H1 (cell line): ENCODE results near the gene METTL22. TPM values are rescaled to one million over a fixed set of nuclear protein-coding genes. Genes with fewer than 3 reads are reported as not detected.

Experiments
- CTCF ChIA-PET: fragments of 300-600 bp; sonication (Branson Sonifier 250); formaldehyde crosslinking; loops from one replicate; lab custom pipeline; 2021; ENCODE audit not compliant: partially characterized antibody; lab: Charles Lee
- POLR2A ChIA-PET: fragments of 300-600 bp; sonication (Branson Sonifier 250); formaldehyde crosslinking; loops from one replicate; lab custom pipeline; 2021; ENCODE audit warnings: inconsistent platforms; ENCODE audit not compliant: partially characterized antibody; lab: Charles Lee
- DNase-seq, 2 experiments: peaks; one replicate each; pipeline versions ENCODE4 v3.0.0 to v3.0.0-alpha.2; 2010 to 2022; ENCODE audit warnings: low spot score in 2 of 2, low read depth in 1 of 2, mixed read lengths in 1 of 2
- FAIRE-seq: peaks from 2 replicates; lab custom pipeline; 2011; peaks lifted over from hg19 to GRCh38; lab: Jason Lieb, UNC
- H2AFZ ChIP-seq: 2 replicates; pipeline ENCODE4 v1.8.1; 2012; ENCODE audit warnings: low read length, inconsistent platforms
- H2AK5ac ChIP-seq: 2 replicates; pipeline ENCODE4 v1.6.1; 2013; ENCODE audit warnings: low read depth, low read length
- H2BK120ac ChIP-seq: replicated peaks from 2 replicates; pipeline ENCODE3; 2013; ENCODE audit warnings: low read depth, low read length, inconsistent platforms
- H2BK12ac ChIP-seq: 2 replicates; pipeline ENCODE4 v1.6.1; 2013; ENCODE audit warnings: low read depth, low read length
- H2BK15ac ChIP-seq: 2 replicates; pipeline ENCODE4 v1.6.1; 2013; ENCODE audit warnings: low read length
- H2BK20ac ChIP-seq: 2 replicates; pipeline ENCODE4 v1.6.1; 2013; ENCODE audit warnings: low read length
- H2BK5ac ChIP-seq: 2 replicates; pipeline ENCODE4 v1.6.1; 2013; ENCODE audit warnings: low read depth, low read length
- H3K14ac ChIP-seq: 2 replicates; pipeline ENCODE4 v1.6.1; 2013; ENCODE audit warnings: inconsistent platforms; ENCODE audit not compliant: insufficient read length
- H3K18ac ChIP-seq: 2 replicates; pipeline ENCODE4 v1.6.1; 2013; ENCODE audit warnings: low read length; ENCODE audit errors: extremely low read depth
- H3K23ac ChIP-seq: 2 replicates; pipeline ENCODE4 v1.6.1; 2013; ENCODE audit warnings: inconsistent platforms; ENCODE audit not compliant: insufficient read length
- H3K23me2 ChIP-seq: 2 replicates; pipeline ENCODE4 v1.6.1; 2013; ENCODE audit warnings: low read depth, low read length
- H3K27ac ChIP-seq: 2 replicates; pipeline ENCODE4 v1.6.1; 2011; ENCODE audit warnings: low read depth, low read length, inconsistent platforms
- H3K27me3 ChIP-seq, 4 experiments: replicated peaks in 1 of 4; 1 replicate in 1 of 4; 2 replicates in 3 of 4; pipeline versions ENCODE4 v1.6.1 to v1.8.1; 2011 to 2013; ENCODE audit warnings: low read length in 3 of 4, mild to moderate bottlenecking in 3 of 4, inconsistent platforms in 2 of 4, mixed read lengths in 2 of 4, moderate library complexity in 1 of 4; ENCODE audit not compliant: control insufficient read depth in 3 of 4, insufficient read depth in 3 of 4; ENCODE audit errors: extremely low read depth in 1 of 4
- H3K36me3 ChIP-seq, 4 experiments: 2 replicates each; pipeline versions ENCODE4 v1.6.1 to v1.8.1; 2011 to 2013; ENCODE audit warnings: mild to moderate bottlenecking in 4 of 4, low read length in 3 of 4, moderate library complexity in 2 of 4, control low read depth in 1 of 4, inconsistent platforms in 1 of 4; ENCODE audit not compliant: insufficient read depth in 4 of 4, control insufficient read depth in 2 of 4
- H3K4ac ChIP-seq: replicated peaks from 2 replicates; pipeline ENCODE3; 2013; ENCODE audit warnings: low read length, low read depth, mixed read lengths, inconsistent platforms; ENCODE audit not compliant: insufficient read length
- H3K4me1 ChIP-seq, 4 experiments: replicated peaks in 1 of 4; 1 replicate in 1 of 4; 2 replicates in 3 of 4; pipeline versions ENCODE4 v1.6.1 to v1.8.1; 2011 to 2013; ENCODE audit warnings: low read length in 3 of 4, inconsistent platforms in 2 of 4, mixed read lengths in 1 of 4; ENCODE audit not compliant: insufficient read depth in 4 of 4, control insufficient read depth in 3 of 4
- H3K4me2 ChIP-seq, 2 experiments: 2 replicates each; pipeline versions ENCODE4 v1.6.1 to v1.8.1; 2011 to 2013; ENCODE audit warnings: low read depth in 2 of 2, low read length in 2 of 2, control low read depth in 1 of 2, inconsistent platforms in 1 of 2, mild to moderate bottlenecking in 1 of 2; ENCODE audit not compliant: insufficient read depth in 1 of 2
- H3K4me3 ChIP-seq, 4 experiments: fragments of 200-600, 300-600 bp in 1 of 4; sonication (generic), shearing (Covaris generic), sonication (Bioruptor Twin) in 1 of 4; 2 replicates each; pipeline versions ENCODE4 v1.5.1 to v1.8.1; 2011 to 2016; ENCODE audit warnings: low read length in 4 of 4, low read depth in 3 of 4, control low read depth in 2 of 4, inconsistent platforms in 2 of 4, mild to moderate bottlenecking in 2 of 4, mixed read lengths in 1 of 4, moderate library complexity in 1 of 4; ENCODE audit not compliant: insufficient read depth in 2 of 4; ENCODE audit errors: extremely low read depth in 1 of 4
- H3K56ac ChIP-seq: replicated peaks from 2 replicates; pipeline ENCODE3; 2013; ENCODE audit warnings: low read depth, mild to moderate bottlenecking, mixed read lengths, low read length, inconsistent platforms; ENCODE audit not compliant: insufficient read length
- H3K79me1 ChIP-seq: 2 replicates; pipeline ENCODE4 v1.6.1; 2013; ENCODE audit warnings: low read depth, low read length, control low read depth
- H3K79me2 ChIP-seq, 2 experiments: 2 replicates each; pipeline versions ENCODE4 v1.6.1 to v1.8.1; 2012 to 2013; ENCODE audit warnings: low read length in 2 of 2, mild to moderate bottlenecking in 2 of 2, inconsistent platforms in 1 of 2; ENCODE audit not compliant: insufficient read depth in 2 of 2, control insufficient read depth in 1 of 2
- H3K9ac ChIP-seq, 4 experiments: replicated peaks in 1 of 4; 1 replicate in 1 of 4; 2 replicates in 3 of 4; pipeline versions ENCODE4 v1.6.1 to v1.8.1; 2011 to 2013; ENCODE audit warnings: low read depth in 3 of 4, low read length in 3 of 4, control low read depth in 2 of 4, mild to moderate bottlenecking in 2 of 4, moderate library complexity in 2 of 4, inconsistent platforms in 1 of 4; ENCODE audit errors: extremely low read depth in 1 of 4
- H3K9me3 ChIP-seq, 2 experiments: 2 replicates each; pipeline versions ENCODE4 v1.6.1 to v1.8.1; 2012 to 2013; ENCODE audit warnings: mild to moderate bottlenecking in 2 of 2, moderate library complexity in 2 of 2, control low read depth in 1 of 2, inconsistent platforms in 1 of 2, low read depth in 1 of 2, low read length in 1 of 2, mixed read lengths in 1 of 2; ENCODE audit not compliant: insufficient read depth in 2 of 2
- H4K20me1 ChIP-seq, 2 experiments: replicated peaks in 1 of 2; 2 replicates each; pipeline versions ENCODE3 to v1.8.1; 2011 to 2013; ENCODE audit warnings: inconsistent platforms in 2 of 2, low read length in 2 of 2, mild to moderate bottlenecking in 1 of 2; ENCODE audit not compliant: insufficient read depth in 2 of 2, control insufficient read depth in 1 of 2
- H4K5ac ChIP-seq: 2 replicates; pipeline ENCODE4 v1.6.1; 2013; ENCODE audit warnings: low read length, low read depth, mixed read lengths, inconsistent platforms; ENCODE audit not compliant: insufficient read length
- H4K8ac ChIP-seq: 2 replicates; pipeline ENCODE4 v1.8.0; 2013; ENCODE audit warnings: mild to moderate bottlenecking, moderate library complexity, low read length, inconsistent platforms; ENCODE audit not compliant: insufficient read depth; ENCODE audit errors: extremely low read depth
- H4K91ac ChIP-seq: replicated peaks from 2 replicates; pipeline ENCODE3; 2013; ENCODE audit warnings: low read length, mixed read lengths, inconsistent platforms; ENCODE audit not compliant: insufficient read length
- EZH2 ChIP-seq: fragments of 200-600 bp; sonication (generic); IDR thresholded peaks from 2 replicates; pipeline ENCODE4 v1.7.1; 2012; ENCODE audit warnings: low read depth, mild to moderate bottlenecking, moderate library complexity, low read length, inconsistent platforms; ENCODE audit not compliant: severe bottlenecking
- HDAC2 ChIP-seq, 2 experiments: fragments of 300-600 bp in 1 of 2; sonication (generic) in 1 of 2; IDR thresholded peaks; 2 replicates each; pipeline ENCODE4 v1.6.1; 2011 to 2012; ENCODE audit warnings: low read depth in 2 of 2, low read length in 2 of 2, mild to moderate bottlenecking in 2 of 2, moderate library complexity in 2 of 2, borderline replicate concordance in 1 of 2, inconsistent platforms in 1 of 2
- NANOG ChIP-seq: IDR thresholded peaks from 2 replicates; pipeline ENCODE4 v1.6.1; 2011; ENCODE audit warnings: low read length, low read depth, mild to moderate bottlenecking, inconsistent platforms; ENCODE audit not compliant: insufficient read depth, poor library complexity, severe bottlenecking
- NRF1 ChIP-seq: IDR thresholded peaks from 2 replicates; pipeline ENCODE4 v1.6.1; 2011; ENCODE audit warnings: mild to moderate bottlenecking, low read depth, low read length, improper control_type of control experiment
- PHF8 ChIP-seq: fragments of 200-600 bp; sonication (generic); conservative IDR thresholded peaks from 2 replicates; pipeline ENCODE4 v1.7.1; 2012; ENCODE audit warnings: low read depth, mild to moderate bottlenecking, inconsistent platforms, low read length, moderate library complexity
- RBBP5 ChIP-seq: IDR thresholded peaks from 2 replicates; pipeline ENCODE4 v1.7.1; 2012; ENCODE audit warnings: low read depth, mild to moderate bottlenecking, inconsistent platforms, low read length, moderate library complexity, borderline replicate concordance
- RFX5 ChIP-seq: IDR thresholded peaks from 2 replicates; pipeline ENCODE4 v1.6.1; 2011; ENCODE audit warnings: low read depth, low read length, improper control_type of control experiment, borderline replicate concordance
- TAF1 ChIP-seq: IDR thresholded peaks from 2 replicates; pipeline ENCODE4 v1.6.1; 2011; ENCODE audit warnings: mild to moderate bottlenecking, low read depth, low read length
- TAF7 ChIP-seq: optimal IDR thresholded peaks from 2 replicates; pipeline ENCODE3; 2011; ENCODE audit warnings: low read depth, mild to moderate bottlenecking, inconsistent platforms, low read length, moderate library complexity, borderline replicate concordance
- WGBS, 2 experiments: shearing (Covaris generic) in 1 of 2; methylation state at CpG; one replicate each; pipeline versions ENCODE4 v1.1.6 to v1.1.7; 2013 to 2015; ENCODE audit warnings: low lambda C conversion rate in 2 of 2, mixed read lengths in 2 of 2, inconsistent platforms in 1 of 2, low coverage in 1 of 2, missing lambda C conversion rate in 1 of 2; ENCODE audit not compliant: insufficient replicate concordance in 2 of 2, insufficient coverage in 1 of 2, insufficient read length in 1 of 2; ENCODE audit errors: extremely low coverage in 1 of 2, missing lambda C conversion rate in 1 of 2; 5-methylcytosine and 5-hydroxymethylcytosine counted together
- polyA plus RNA-seq, 7 experiments: library from polyadenylated mRNA; depleted of rRNA in 3 of 7; stranded (reverse) in 5 of 7; unstranded in 2 of 7; fragments of >200 nt in 5 of 7; fragments of 200-250 nt in 2 of 7; gene quantifications; 1 replicate in 5 of 7; 2 replicates in 1 of 7; 4 replicates in 1 of 7; pipeline versions ENCODE4 v1.2.1 to v1.2.3, GENCODE V29; 2011 to 2013; ENCODE audit warnings: missing spikeins in 2 of 7, mixed read lengths in 2 of 7
- total RNA-seq: library from RNA; stranded (reverse); fragmentation: NEBNext Ultra II Directional; extraction: Animal tissue kit (Norgen Biotek cat#: 25700); gene quantifications from 2 replicates; pipeline ENCODE4 v1.2.1, GENCODE V29; 2021
- TF ChIP-seq, protein P1 (sequence below): IDR thresholded peaks from 2 replicates; pipeline ENCODE4 v1.6.1; 2011; ENCODE audit warnings: low read length, improper control_type of control experiment

The METTL22 gene
- total and polyA plus RNA-seq, 2 of the 8 experiments (the other 6 are each of a cell fraction or from before 2014, with no cell fraction given), result 56.7 to 85.2 TPM

- no peak for DNase-seq
- Histone ChIP-seq H2AFZ (no peak overlapping the region), H3K56ac (no peak overlapping the region), H2BK12ac (no peak overlapping the region), H4K20me1 (peaks cover 0 to 6% of the 10 kb centered on the region in 2 experiments), H2BK5ac (no peak overlapping the region), H3K23me2 (peaks cover 8% of the 10 kb centered on the region; the same call in 1 of the 2 replicates), H3K4me3 (no peak overlapping the region), H4K8ac (no peak overlapping the region), H3K79me1 (no peaks in the 10 kb centered on the region), H3K79me2 (no peaks in the 10 kb centered on the region), H3K9me3 (no peaks in the 10 kb centered on the region), H3K27me3 (peaks cover 0 to 14% (median 9%) of the 10 kb centered on the region in 4 experiments; a peak in 6 of 7 replicates), H2BK120ac (no peak overlapping the region), H3K4ac (no peak overlapping the region), H3K18ac (no peak overlapping the region), H3K4me1 (peaks cover 0 to 7% (median 2%) of the 10 kb centered on the region in 4 experiments; a peak in 5 of 7 replicates), H3K23ac (no peak overlapping the region), H3K9ac (no peak overlapping the region), H2AK5ac (no peak overlapping the region), H2BK20ac (no peak overlapping the region), H3K36me3 (no peaks in the 10 kb centered on the region), H3K4me2 (no peak overlapping the region), H4K5ac (no peak overlapping the region), H2BK15ac (no peak overlapping the region), H4K91ac (no peak overlapping the region), H3K14ac (no peak overlapping the region), H3K27ac (no peak overlapping the region)
- 92% methylated on average over 7 of the region's 7 CpGs; no CpG with 5 or more reads in 1 of the 2 experiments for WGBS, 2 experiments
- no peak for FAIRE-seq
- CTCF ChIA-PET, result interaction anchor here (1.2 to 27.6 kb wide), 3 partner anchors 41 to 110 kb away, joined by 3 to 404 read pairs (median 4); partner anchors contain the start of genes PMM2 and TMEM186
- POLR2A ChIA-PET, result interaction anchor here (0.8 to 1.8 kb wide), 2 partner anchors 19 to 175 kb away, joined by 3 to 5 read pairs; no protein-coding TSS in a partner anchor
- TF ChIP-seq, protein P1, sequence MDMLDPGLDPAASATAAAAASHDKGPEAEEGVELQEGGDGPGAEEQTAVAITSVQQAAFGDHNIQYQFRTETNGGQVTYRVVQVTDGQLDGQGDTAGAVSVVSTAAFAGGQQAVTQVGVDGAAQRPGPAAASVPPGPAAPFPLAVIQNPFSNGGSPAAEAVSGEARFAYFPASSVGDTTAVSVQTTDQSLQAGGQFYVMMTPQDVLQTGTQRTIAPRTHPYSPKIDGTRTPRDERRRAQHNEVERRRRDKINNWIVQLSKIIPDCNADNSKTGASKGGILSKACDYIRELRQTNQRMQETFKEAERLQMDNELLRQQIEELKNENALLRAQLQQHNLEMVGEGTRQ, result no peak
- TF ChIP-seq HDAC2 (IDR thresholded peaks at IDR 0.05; ENCODE audit: borderline replicate concordance in 1 of 2, low read depth in 2 of 2, low read length in 2 of 2) (no peak), EZH2 (no peak), TAF1 (no peak), TAF7 (no peak), RFX5 (no peak), NANOG (no peak), RBBP5 (no peak), NRF1 (no peak), PHF8 (no peak)
These were observed 55.4 kb downstream of the METTL22 start for GRCh38 chr16:8676737-8677375.
